NCI-H1694 treated with DMSO at 0.1 percent for 48 hours (cell line): ENCODE results near the gene ACAA1.
"Not testable (repeated sequence)": the region's sequence is repeated elsewhere in the genome, so short reads cannot be mapped to it uniquely, and the experiment has no call there.

Experiments
- DNase-seq: peaks from one replicate; lab custom pipeline; 2025; lab: John Stamatoyannopoulos, UW

The ACAA1 gene

GRCh38 chr3:38101811-38102443 is 35.0 kb downstream of the ACAA1 start:
- no peak for DNase-seq

GRCh38 chr3:38100498-38100897 is 36.4 kb downstream of the ACAA1 start:
- DNase-seq = no peak

- DNase-seq = no peak
Observed at GRCh38 chr3:38099518-38099917, 37.4 kb downstream of the ACAA1 start.

GRCh38 chr3:38098376-38098723 is 38.6 kb downstream of the ACAA1 start:
- DNase-seq = no peak

DNA sequence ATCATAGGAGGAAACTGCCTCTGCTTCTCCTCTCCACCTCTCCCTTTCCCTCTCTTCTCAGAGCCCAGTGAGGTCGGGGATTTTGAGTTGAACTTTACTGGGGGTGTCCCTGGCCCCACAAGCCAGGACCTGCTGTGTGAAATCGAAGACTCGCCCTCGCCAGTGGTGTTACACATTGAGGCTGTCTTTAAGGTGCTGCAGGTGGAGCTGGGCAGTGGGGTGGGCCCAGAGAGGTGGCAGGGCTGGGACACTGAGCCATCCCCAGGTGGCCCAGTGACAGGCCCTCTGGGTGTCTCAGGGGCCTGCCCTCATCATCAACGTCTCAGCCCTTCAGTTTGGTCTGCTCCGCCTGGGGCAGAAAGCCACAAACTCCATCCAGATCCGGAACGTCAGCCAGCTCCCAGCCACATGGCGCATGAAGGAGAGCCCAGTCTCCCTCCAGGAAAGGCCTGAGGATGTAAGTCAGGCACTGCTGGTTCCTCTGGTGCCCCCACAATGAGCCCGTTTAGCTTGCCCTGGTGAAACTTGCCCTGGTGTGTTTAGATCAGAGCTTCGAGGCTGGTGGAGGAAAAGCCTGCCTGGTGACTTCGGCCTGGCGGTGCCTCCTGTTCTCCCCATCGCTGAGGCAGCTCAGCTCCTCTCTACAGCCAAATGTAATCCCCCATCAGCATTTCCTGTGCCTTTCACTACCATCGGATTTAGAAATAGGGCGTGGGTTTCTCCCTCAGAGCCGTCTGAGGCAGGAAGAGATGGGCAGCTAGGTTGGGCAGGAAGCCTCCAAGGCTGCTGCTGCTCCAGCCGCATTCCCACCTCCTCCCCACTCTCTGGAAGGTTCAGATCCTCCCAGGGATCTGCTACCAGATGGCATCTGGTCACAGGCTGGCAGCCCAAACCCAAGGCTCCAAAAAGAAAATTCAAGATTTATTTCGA is 39.2 kb downstream of the ACAA1 start:
- no peak for DNase-seq

DNA sequence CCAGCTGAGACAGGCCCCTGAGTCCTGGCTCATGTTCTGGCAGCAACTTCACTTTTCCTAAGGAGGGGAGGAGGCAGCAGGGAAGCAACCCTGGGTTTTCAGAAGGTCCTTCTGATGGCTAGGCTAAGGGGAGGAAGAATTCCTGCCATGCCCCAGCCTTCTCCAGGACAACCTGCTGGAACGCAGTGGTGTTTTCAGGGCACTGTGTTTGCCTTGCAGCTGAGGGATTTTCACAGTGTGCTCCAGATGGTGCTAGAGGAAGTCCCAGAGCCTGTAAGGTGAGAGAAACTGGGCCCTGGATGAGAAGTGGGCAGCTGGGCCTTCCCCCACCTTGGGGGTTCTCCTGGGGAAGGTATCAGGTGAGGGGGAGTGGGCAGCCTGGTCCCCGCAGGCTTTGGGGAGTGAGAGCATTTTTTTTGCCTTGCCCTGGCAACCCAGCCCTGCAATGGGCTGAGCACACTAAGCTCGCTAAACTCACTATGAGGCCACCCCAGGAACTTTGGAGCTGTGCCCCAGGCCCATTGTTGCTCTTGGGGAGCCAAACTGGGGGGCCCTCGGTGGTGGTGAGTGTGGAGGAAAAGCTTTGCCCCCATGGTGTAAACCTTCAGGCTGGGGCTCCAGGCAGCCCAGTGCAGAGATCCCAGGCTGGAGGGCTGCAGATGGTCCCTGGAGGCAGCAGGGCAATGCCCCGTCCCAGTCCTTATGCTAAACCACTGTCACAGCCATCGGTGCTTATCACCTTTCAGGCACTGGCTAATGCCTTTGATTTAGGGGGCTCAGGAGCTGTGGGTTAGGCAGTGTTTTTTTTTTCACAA is 41.1 kb downstream of the ACAA1 start:
- DNase-seq = no peak

GRCh38 chr3:38094999-38095398 is 41.9 kb downstream of the ACAA1 start:
- no peak for DNase-seq

- DNase-seq = no peak
Observed at GRCh38 chr3:38090453-38090852, 46.5 kb downstream of the ACAA1 start.

- DNase-seq = no peak
Observed at GRCh38 chr3:38089163-38089562, 47.8 kb downstream of the ACAA1 start.

GRCh38 chr3:38088126-38089078 is 48.5 kb downstream of the ACAA1 start:
- DNase-seq = no peak

DNA sequence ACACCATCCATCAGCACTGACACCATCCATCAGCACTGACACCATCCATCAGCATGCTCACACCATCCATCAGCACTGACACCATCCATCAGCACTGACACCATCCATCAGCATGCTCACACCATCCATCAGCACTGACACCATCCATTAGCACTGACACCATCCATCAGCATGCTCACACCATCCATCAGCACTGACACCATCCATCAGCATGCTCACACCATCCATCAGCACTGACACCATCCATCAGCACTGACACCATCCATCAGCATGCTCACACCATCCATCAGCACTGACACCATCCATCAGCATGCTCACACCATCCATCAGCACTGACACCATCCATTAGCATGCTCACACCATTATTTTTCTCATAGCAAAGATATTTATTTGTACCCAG is 49.6 kb downstream of the ACAA1 start:
- DNase-seq = not testable (repeated sequence)

GRCh38 chr3:38086496-38086895 is 50.4 kb downstream of the ACAA1 start:
- no peak for DNase-seq

- no peak for DNase-seq
Observed at GRCh38 chr3:38085943-38086324, 51.0 kb downstream of the ACAA1 start.

- DNase-seq = no peak
Observed at GRCh38 chr3:38085311-38085942, 51.5 kb downstream of the ACAA1 start.

GRCh38 chr3:38084334-38085310 is 52.3 kb downstream of the ACAA1 start:
- no peak for DNase-seq

DNA sequence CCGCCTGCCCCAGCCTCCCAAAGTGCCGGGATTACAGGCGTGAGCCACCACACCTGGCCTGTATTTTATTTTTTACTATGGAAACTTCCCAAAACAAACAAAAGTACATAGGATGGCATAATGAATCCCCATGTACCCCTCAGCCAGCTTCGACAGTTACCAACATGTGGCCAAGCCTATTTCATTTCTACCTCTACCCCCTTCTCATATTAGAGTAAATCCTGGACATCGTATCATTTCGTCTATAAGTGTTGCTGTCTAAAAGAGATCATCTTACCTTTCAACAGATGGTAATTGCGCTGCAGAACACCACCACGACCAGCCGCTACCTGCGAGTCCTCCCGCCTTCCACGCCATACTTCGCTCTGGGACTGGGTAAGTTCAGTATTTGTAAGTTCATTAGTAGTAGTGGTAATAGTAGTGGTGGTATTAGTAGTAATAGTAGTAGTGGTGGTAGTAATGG is 53.0 kb downstream of the ACAA1 start:
- DNase-seq = no peak

- DNase-seq = not testable (repeated sequence)
Observed at GRCh38 chr3:38083254-38083653, 53.7 kb downstream of the ACAA1 start.

DNA sequence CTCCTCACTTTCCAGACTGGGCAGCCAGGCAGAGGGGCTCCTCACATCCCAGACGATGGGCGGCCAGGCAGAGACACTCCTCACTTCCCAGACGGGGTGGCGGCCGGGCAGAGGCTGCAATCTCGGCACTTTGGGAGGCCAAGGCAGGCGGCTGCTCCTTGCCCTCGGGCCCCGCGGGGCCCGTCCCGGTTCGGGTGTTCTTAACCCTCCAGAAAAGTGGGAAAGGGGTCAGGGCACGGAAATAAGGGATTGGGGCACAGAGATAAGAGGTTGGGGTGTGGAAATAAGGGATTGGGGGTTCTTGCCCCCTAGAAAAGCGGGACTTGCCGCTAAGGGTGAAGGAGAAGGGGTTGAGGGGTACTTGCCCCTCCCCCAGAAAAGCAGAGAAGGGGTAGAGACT is 54.6 kb downstream of the ACAA1 start:
- DNase-seq = not testable (repeated sequence)

DNA sequence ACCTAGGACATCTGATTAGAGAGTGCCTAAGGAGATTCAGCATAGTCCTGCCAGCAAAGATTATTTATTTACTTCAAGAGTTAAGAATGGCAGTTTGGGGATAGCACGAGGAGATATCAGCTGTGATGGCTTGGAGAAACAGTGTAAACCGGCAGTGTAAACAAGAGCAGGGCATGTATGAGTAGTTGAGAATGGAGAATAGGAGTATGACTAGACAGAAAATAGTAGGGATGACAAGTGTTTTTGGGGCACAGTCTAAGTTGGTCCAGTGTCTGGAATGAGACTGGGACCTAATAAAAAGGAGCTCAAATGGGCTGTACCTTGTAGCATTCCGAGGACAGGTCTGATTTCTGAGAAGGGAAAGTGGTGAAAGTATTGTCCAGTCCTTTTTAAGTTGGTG is 59.9 kb downstream of the ACAA1 start:
- DNase-seq = not testable (repeated sequence)
